DOHH2 (cell line): ENCODE results near the gene TMEM141.
"Not testable (repeated sequence)": the region's sequence is repeated elsewhere in the genome, so short reads cannot be mapped to it uniquely, and the experiment has no call there.

Experiments
- H3F3A ChIP-seq: fragments of 200-600 bp; sonication (generic), shearing (Covaris generic); 2 replicates; pipeline ENCODE4 v1.6.0; 2016; ENCODE audit warnings: antibody characterized with exemption, mild to moderate bottlenecking; ENCODE audit not compliant: control insufficient read depth, insufficient read depth
- H3K27ac ChIP-seq: fragments of 200-600 bp; sonication (generic); 2 replicates; pipeline ENCODE4 v1.5.1; 2014; ENCODE audit warnings: low read depth, mild to moderate bottlenecking, low read length, moderate library complexity
- H3K27me3 ChIP-seq: fragments of 200-600 bp; sonication (generic); 2 replicates; pipeline ENCODE4 v1.6.1; 2014; ENCODE audit warnings: mild to moderate bottlenecking, low read length, mixed read lengths; ENCODE audit not compliant: control insufficient read depth
- H3K36me3 ChIP-seq: fragments of 200-600 bp; sonication (generic); 2 replicates; pipeline ENCODE4 v1.6.1; 2014; ENCODE audit warnings: mild to moderate bottlenecking, low read length, moderate library complexity, mixed read lengths; ENCODE audit not compliant: control insufficient read depth
- H3K4me1 ChIP-seq: fragments of 200-600 bp; sonication (generic); 2 replicates; pipeline ENCODE4 v1.6.1; 2014; ENCODE audit warnings: mild to moderate bottlenecking, low read length, mixed read lengths; ENCODE audit not compliant: control insufficient read depth
- H3K4me2 ChIP-seq: fragments of 200-600 bp; sonication (generic); 2 replicates; pipeline ENCODE4 v1.6.0; 2014; ENCODE audit warnings: mild to moderate bottlenecking, low read length, moderate library complexity
- H3K4me3 ChIP-seq: fragments of 200-600 bp; sonication (generic); 2 replicates; pipeline ENCODE4 v1.5.1; 2014; ENCODE audit warnings: mild to moderate bottlenecking, low read length, mixed read lengths
- H3K79me2 ChIP-seq: fragments of 200-600 bp; sonication (generic); 2 replicates; pipeline ENCODE4 v1.6.1; 2014; ENCODE audit warnings: mild to moderate bottlenecking, low read length, mixed read lengths; ENCODE audit not compliant: control insufficient read depth
- H3K9me2 ChIP-seq: fragments of 200-600 bp; sonication (generic); replicated peaks from 2 replicates; pipeline ENCODE4 v1.6.1; 2014; ENCODE audit warnings: mild to moderate bottlenecking, low read length, mixed read lengths; ENCODE audit not compliant: control insufficient read depth
- H3K9me3 ChIP-seq: fragments of 200-600 bp; sonication (generic); 2 replicates; pipeline ENCODE4 v1.6.1; 2014; ENCODE audit warnings: antibody characterized with exemption, low read length, mixed read lengths; ENCODE audit not compliant: control insufficient read depth, insufficient read depth
- H4K20me1 ChIP-seq: fragments of 200-600 bp; sonication (generic); 2 replicates; pipeline ENCODE4 v1.6.0; 2014; ENCODE audit warnings: low read depth, mild to moderate bottlenecking, antibody characterized with exemption, low read length, moderate library complexity; ENCODE audit not compliant: control insufficient read depth, insufficient read depth
- CTCF ChIP-seq: fragments of 200-600 bp; sonication (generic); IDR thresholded peaks from one replicate; pipeline ENCODE4 v1.5.1; 2014; ENCODE audit warnings: antibody characterized with exemption, mild to moderate bottlenecking, low read depth, low read length; ENCODE audit not compliant: poor library complexity, severe bottlenecking
- EZH2phosphoT487 ChIP-seq: fragments of 200-600 bp; sonication (generic); IDR thresholded peaks from 2 replicates; pipeline ENCODE4 v1.6.1; 2017; ENCODE audit warnings: borderline replicate concordance, mild to moderate bottlenecking, antibody characterized with exemption, low read length, moderate library complexity, mixed read lengths

The TMEM141 gene

GRCh38 chr9:136840877-136841645 is 49.9 kb downstream of the TMEM141 start:
- Histone ChIP-seq H3F3A (no peaks in the 10 kb centered on the region; the same call in 1 of the 2 replicates), H3K9me3 (no peaks in the 10 kb centered on the region), H3K79me2 (no peaks in the 10 kb centered on the region), H3K27me3 (no peaks in the 10 kb centered on the region), H3K36me3 (peaks cover 19% of the 10 kb centered on the region), H3K9me2 (no peaks in the 10 kb centered on the region), H3K4me1 (peaks cover 22% of the 10 kb centered on the region), H4K20me1 (peaks cover 5% of the 10 kb centered on the region; the same call in 1 of the 2 replicates), H3K4me2 (no peak overlapping the region), H3K4me3 (no peak overlapping the region), H3K27ac (no peak overlapping the region)
- TF ChIP-seq CTCF (no peak), EZH2phosphoT487 (no peak)

DNA sequence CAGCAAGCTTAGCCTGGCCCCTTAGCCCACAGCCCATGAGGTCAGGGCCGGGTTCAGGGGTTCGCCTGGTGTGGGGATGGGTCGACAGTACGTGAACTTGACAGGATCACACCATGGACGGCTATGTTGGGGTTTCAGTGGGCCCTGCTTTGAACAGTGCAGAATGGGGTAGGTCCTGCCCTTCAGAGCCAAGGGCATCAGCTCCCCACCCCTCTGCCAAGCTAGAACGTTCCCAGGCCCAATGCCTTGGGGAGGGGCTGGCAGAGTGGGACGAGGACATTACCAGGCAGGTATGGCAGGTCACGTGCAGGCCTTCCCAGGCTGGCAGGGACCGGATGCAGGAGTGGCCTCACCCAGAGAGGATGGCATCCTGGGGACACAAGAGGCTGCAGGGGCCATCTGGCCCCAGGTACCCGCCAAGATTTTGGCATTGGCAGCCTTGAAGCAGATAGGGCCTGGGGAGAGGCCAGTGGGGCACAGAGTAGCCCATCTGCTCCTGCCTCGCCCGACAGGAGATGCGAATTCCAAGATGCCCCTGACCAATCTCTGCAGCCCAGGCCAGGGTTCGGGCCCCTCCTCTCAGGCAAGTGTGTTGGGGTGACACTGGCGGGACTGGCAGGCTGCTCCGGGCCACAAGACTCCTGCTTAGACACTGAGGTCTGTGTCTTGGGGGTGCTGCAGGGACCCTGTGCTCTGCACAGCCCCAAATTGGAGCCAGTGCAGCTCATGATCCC is 50.7 kb downstream of the TMEM141 start:
- H4K20me1 ChIP-seq, H3K27ac ChIP-seq, H3K27me3 ChIP-seq, H3K9me3 ChIP-seq, H3K9me2 ChIP-seq, H3F3A ChIP-seq, H3K79me2 ChIP-seq: not testable (repeated sequence)
- Histone ChIP-seq H3K4me2 (peak overlapping the region; percentile 99), H3K36me3 (peaks cover 17% of the 10 kb centered on the region), H3K4me3 (peak overlapping the region; percentile 78), H3K4me1 (peaks cover 22% of the 10 kb centered on the region)

GRCh38 chr9:136842380-136842948 is 51.3 kb downstream of the TMEM141 start, which contains the start of gene AJM1:
TSS of gene AJM1 (plus strand) at chr9:136842478. CDS start at chr9:136844415, 1,937 bp downstream.
- Histone ChIP-seq H3K4me3 (peak within 1 kb of the TSS; percentile 78), H3K4me2 (peak within 1 kb of the TSS; percentile 99), H3K36me3 (peaks cover 17% of the 10 kb centered on the region), H3K4me1 (peaks cover 24% of the 10 kb centered on the region)
- peak; percentile 88 for TF ChIP-seq CTCF
- H3K9me2 ChIP-seq, H3K79me2 ChIP-seq, H3K27me3 ChIP-seq, H3K9me3 ChIP-seq, H3F3A ChIP-seq, H3K27ac ChIP-seq, H4K20me1 ChIP-seq: not testable (repeated sequence)
